HCT116 (cell line): ENCODE measurements around the gene OR13J1. TPM values are rescaled to one million over a fixed set of nuclear protein-coding genes. Genes with fewer than 3 reads are reported as not detected.

Experiments
- ATAC-seq: fragments of 200-7000 bp; cut with Tn5 transposase; 2 replicates; pipeline ENCODE4 v1.9.1; 2020; ENCODE audit warnings: mild to moderate bottlenecking, moderate library complexity
- BruUV-seq: library from RNA; stranded (reverse); fragments of 400-500 nt; replicated peaks from 2 replicates; lab custom pipeline; 2021; lab: Mats Ljungman, UMichigan
- CTCF ChIA-PET: fragments of 300-600 bp; sonication (Branson Sonifier 250); formaldehyde crosslinking; loops from one replicate; lab custom pipeline; 2021; ENCODE audit warnings: antibody characterized with exemption; lab: Charles Lee
- POLR2A ChIA-PET: fragments of 300-600, 350-600 bp; sonication (Branson Sonifier 250); formaldehyde crosslinking; loops from one replicate; lab custom pipeline; 2021; ENCODE audit warnings: antibody characterized with exemption; lab: Charles Lee
- RAD21 ChIA-PET, 2 experiments: fragments of 300-600 bp; sonication (Branson Sonifier 250); formaldehyde crosslinking; loops; one replicate each; lab custom pipeline; 2023; ENCODE audit warnings: low total read pairs in 2 of 2; ENCODE audit not compliant: uncharacterized antibody in 2 of 2, unreplicated experiment in 2 of 2, low non-redundant PET in 1 of 2; lab: Charles Lee
- DNase-seq: peaks from one replicate; pipeline ENCODE4 v3.0.0-alpha.2; 2010; ENCODE audit warnings: low read depth, low spot score
- H2AFZ ChIP-seq: fragments of 200-600 bp; shearing (Covaris generic), sonication (generic); 2 replicates; pipeline ENCODE4 v1.6.1; 2017; ENCODE audit warnings: low read depth, mixed run types, mixed read lengths, antibody characterized with exemption, low read length; ENCODE audit not compliant: poor library complexity, severe bottlenecking
- H3K27ac ChIP-seq: 2 replicates; pipeline ENCODE4 v1.5.1; 2012; ENCODE audit warnings: low read depth, low read length
- H3K27me3 ChIP-seq: fragments of 200-600 bp; sonication (generic); 2 replicates; pipeline ENCODE4 v1.6.1; 2016; ENCODE audit warnings: mixed run types, low read length, mixed read lengths; ENCODE audit not compliant: insufficient read depth
- H3K36me3 ChIP-seq, 2 experiments: fragments of 200-500 bp in 1 of 2; fragments of 200-600 bp in 1 of 2; sonication (Bioruptor generic) in 1 of 2; sonication (generic) in 1 of 2; 2 replicates each; pipeline versions ENCODE4 v1.5.1 to v1.6.1; 2014 to 2016; ENCODE audit warnings: low read length in 2 of 2, inconsistent platforms in 1 of 2, mixed read lengths in 1 of 2, mixed run types in 1 of 2; ENCODE audit not compliant: insufficient read depth in 2 of 2, control insufficient read depth in 1 of 2
- H3K4me1 ChIP-seq, 2 experiments: fragments of 200-600 bp in 1 of 2; sonication (generic) in 1 of 2; 2 replicates each; pipeline versions ENCODE4 v1.5.1 to v1.6.1; 2012 to 2017; ENCODE audit warnings: low read length in 2 of 2, inconsistent platforms in 1 of 2, mild to moderate bottlenecking in 1 of 2, mixed read lengths in 1 of 2, mixed run types in 1 of 2, moderate library complexity in 1 of 2; ENCODE audit not compliant: insufficient read depth in 2 of 2, control insufficient read depth in 1 of 2
- H3K4me2 ChIP-seq: fragments of 200-600 bp; sonication (generic); 2 replicates; pipeline ENCODE4 v1.6.1; 2017; ENCODE audit warnings: mixed run types, low read length, mixed read lengths
- H3K4me3 ChIP-seq, 2 experiments: fragments of 200-600 bp in 1 of 2; sonication (generic) in 1 of 2; replicated peaks in 1 of 2; 2 replicates each; pipeline ENCODE4 v1.5.1; 2011 to 2016; ENCODE audit warnings: low read length in 2 of 2, control low read depth in 1 of 2, low read depth in 1 of 2, mild to moderate bottlenecking in 1 of 2, mixed read lengths in 1 of 2, mixed run types in 1 of 2
- H3K79me2 ChIP-seq: fragments of 200-600 bp; sonication (generic); 2 replicates; pipeline ENCODE4 v1.6.1; 2017; ENCODE audit warnings: mild to moderate bottlenecking, mixed run types, low read length, moderate library complexity, mixed read lengths; ENCODE audit not compliant: insufficient read depth
- H3K9ac ChIP-seq: fragments of 200-600 bp; sonication (generic); 2 replicates; pipeline ENCODE4 v1.6.1; 2016; ENCODE audit warnings: low read length, mixed read lengths
- H3K9me2 ChIP-seq: fragments of 200-600 bp; sonication (generic), shearing (Covaris generic); 2 replicates; pipeline ENCODE4 v1.6.1; 2017; ENCODE audit warnings: mixed run types, mild to moderate bottlenecking, moderate library complexity; ENCODE audit not compliant: insufficient read depth
- H3K9me3 ChIP-seq, 2 experiments: fragments of 200-500 bp in 1 of 2; fragments of 200-600 bp in 1 of 2; sonication (Bioruptor generic) in 1 of 2; sonication (generic) in 1 of 2; 2 replicates each; pipeline ENCODE4 v1.6.1; 2014 to 2017; ENCODE audit warnings: low read length in 2 of 2, mixed read lengths in 2 of 2, inconsistent platforms in 1 of 2, low read depth in 1 of 2, mild to moderate bottlenecking in 1 of 2, mixed run types in 1 of 2, moderate library complexity in 1 of 2; ENCODE audit not compliant: control insufficient read depth in 1 of 2, insufficient read depth in 1 of 2
- H4K20me1 ChIP-seq: fragments of 200-600 bp; sonication (generic), shearing (Covaris generic); 2 replicates; pipeline ENCODE4 v1.6.1; 2017; ENCODE audit warnings: mixed run types, mild to moderate bottlenecking, moderate library complexity; ENCODE audit not compliant: insufficient read depth
- ATF3 ChIP-seq: IDR thresholded peaks from 2 replicates; pipeline ENCODE4 v1.6.1; 2012
- CBX3 ChIP-seq: IDR thresholded peaks from 2 replicates; pipeline ENCODE4 v1.6.1; 2012; ENCODE audit warnings: low read depth
- CEBPB ChIP-seq: IDR thresholded peaks from 2 replicates; pipeline ENCODE4 v1.6.1; 2012; ENCODE audit warnings: low read depth
- EGR1 ChIP-seq: IDR thresholded peaks from 2 replicates; pipeline ENCODE4 v1.6.1; 2012; ENCODE audit warnings: low read depth
- ELF1 ChIP-seq: IDR thresholded peaks from 2 replicates; pipeline ENCODE4 v1.6.1; 2012; ENCODE audit warnings: low read depth, borderline replicate concordance
- EZH2phosphoT487 ChIP-seq: fragments of 200-600 bp; IDR thresholded peaks from 2 replicates; pipeline ENCODE4 v1.6.1; 2018; ENCODE audit warnings: antibody characterized with exemption, borderline replicate concordance
- FOSL1 ChIP-seq: IDR thresholded peaks from 2 replicates; pipeline ENCODE4 v1.6.1; 2012; ENCODE audit warnings: low read depth
- JUND ChIP-seq: IDR thresholded peaks from 2 replicates; pipeline ENCODE4 v1.6.1; 2012
- POLR2A ChIP-seq: IDR thresholded peaks from 2 replicates; pipeline ENCODE4 v1.7.0; 2011; ENCODE audit warnings: borderline replicate concordance; ENCODE audit not compliant: insufficient read depth, insufficient read length; ENCODE audit errors: extremely low read depth
- POLR2AphosphoS5 ChIP-seq: IDR thresholded peaks from 2 replicates; pipeline ENCODE4 v1.6.1; 2011; ENCODE audit warnings: mild to moderate bottlenecking, low read depth, low read length, moderate library complexity
- RAD21 ChIP-seq: IDR thresholded peaks from 2 replicates; pipeline ENCODE4 v1.6.1; 2012; ENCODE audit warnings: low read depth, mild to moderate bottlenecking
- SIN3A ChIP-seq: IDR thresholded peaks from 2 replicates; pipeline ENCODE4 v1.6.1; 2012; ENCODE audit warnings: low read depth
- SRF ChIP-seq: IDR thresholded peaks from 2 replicates; pipeline ENCODE4 v1.6.1; 2012; ENCODE audit warnings: low read depth
- YY1 ChIP-seq: IDR thresholded peaks from 2 replicates; pipeline ENCODE4 v1.6.1; 2011; ENCODE audit warnings: low read length, low read depth, moderate library complexity, mild to moderate bottlenecking; ENCODE audit not compliant: insufficient replicate concordance; ENCODE audit errors: extremely low read depth
- ZBTB33 ChIP-seq: IDR thresholded peaks from 2 replicates; pipeline ENCODE4 v1.6.1; 2011; ENCODE audit warnings: mild to moderate bottlenecking, low read length, moderate library complexity; ENCODE audit not compliant: insufficient replicate concordance; ENCODE audit errors: extremely low read depth
- ZFX ChIP-seq: fragments of 450-650 bp; IDR thresholded peaks from 2 replicates; pipeline ENCODE4 v1.6.1; 2017
- ZNF274 ChIP-seq: fragments of 200-500 bp; sonication (Bioruptor generic); IDR thresholded peaks from 2 replicates; pipeline ENCODE4 v1.6.1; 2014; ENCODE audit warnings: mild to moderate bottlenecking, low read depth, low read length, inconsistent platforms
- intact Hi-C: fragments of 100-400 bp; cut with micrococcal nuclease; formaldehyde crosslinking; loops from 2 replicates; pipeline ENCODE4 v1.10.0; 2022
- total RNA-seq: library from RNA; stranded (reverse); gene quantifications from one replicate; pipeline ENCODE4 v1.2.1, GENCODE V29; 2021; ENCODE audit not compliant: unreplicated experiment

The OR13J1 gene
- total RNA-seq, 1 experiment from 2014 or later: not detected

GRCh38 chr9:35911690-35912089, 41.5 kb upstream of the OR13J1 start:
- ChIA-PET POLR2A (no interaction called here), RAD21 (interaction anchor here in 1 of 2 experiments (1.4 kb wide), 1 partner anchor 34 kb away, joined by 6 read pairs; no protein-coding TSS in a partner anchor), CTCF (interaction anchor here (0.7 to 2.4 kb wide), 10 partner anchors 9 to 179 kb away, joined by 3 to 8 read pairs (median 4); partner anchors contain the start of gene CREB3)
- ATAC-seq (no peak), DNase-seq (no peak)
- H3K79me2 ChIP-seq: no peaks in the 10 kb centered on the region
- no peak overlapping the region for H3K27ac ChIP-seq
- no peaks in the 10 kb centered on the region for H3K9me2 ChIP-seq
- no peaks in the 10 kb centered on the region for H3K9me3 ChIP-seq
- no peaks in the 10 kb centered on the region for H3K36me3 ChIP-seq
- H3K4me1 ChIP-seq: peaks cover 30 to 46% of the 10 kb centered on the region in 2 experiments
- H2AFZ ChIP-seq: peak overlapping the region; percentile 83
- no peaks in the 10 kb centered on the region for H3K27me3 ChIP-seq
- no TSS peak for BruUV-seq
- no peak overlapping the region for H3K9ac ChIP-seq
- TF ChIP-seq EZH2phosphoT487 (no peak), ZNF274 (no peak), CBX3 (no peak), SRF (no peak), ZFX (no peak), ELF1 (no peak), EGR1 (no peak), ZBTB33 (no peak), JUND (no peak), POLR2AphosphoS5 (no peak), CEBPB (no peak), ATF3 (no peak), POLR2A (no peak), RAD21 (no peak), YY1 (no peak), SIN3A (no peak), FOSL1 (no peak)
- no peak overlapping the region for H3K4me3 ChIP-seq
- intact Hi-C loops: loop anchor here (1.0 kb wide), 1 partner anchor 121 kb away; no protein-coding TSS in a partner anchor
- no peaks in the 10 kb centered on the region for H4K20me1 ChIP-seq
- H3K4me2 ChIP-seq: no peak overlapping the region
